K562 (cell line): ENCODE results near the gene CYTH1. TPM values are rescaled to one million over a fixed set of nuclear protein-coding genes. Genes with fewer than 3 reads are reported as not detected.

ENCODE experiments used
- ATAC-seq: fragments of 200-7000 bp; cut with Tn5 transposase; 3 replicates; pipeline ENCODE4 v1.9.1; 2020; ENCODE audit warnings: moderate library complexity
- BruUV-seq: library from RNA; stranded (reverse); fragments of 400-500 nt; replicated peaks from 2 replicates; lab custom pipeline; 2021; lab: Mats Ljungman, UMichigan
- CTCF ChIA-PET: fragments of 300-600 bp; formaldehyde crosslinking; extraction: SDS; loops from one replicate; lab custom pipeline; 2021; ENCODE audit warnings: low intra/inter-chr PET ratio; lab: Yijun Ruan, JAX
- POLR2A ChIA-PET: fragments of 300-600, 350-650 bp; sonication (Branson Sonifier 250); formaldehyde crosslinking; extraction: SDS; loops from one replicate; lab custom pipeline; 2021; ENCODE audit warnings: antibody characterized with exemption, inconsistent platforms; lab: Yijun Ruan, JAX
- DNase-seq, 4 experiments: peaks; one replicate each; pipeline versions ENCODE4 v3.0.0 to v3.0.0-alpha.2; 2011 to 2018; ENCODE audit warnings: low spot score in 3 of 4, mixed read lengths in 3 of 4; ENCODE audit errors: extremely low read depth in 1 of 4
- FAIRE-seq: peaks from 2 replicates; lab custom pipeline; 2011; peaks lifted over from hg19 to GRCh38; lab: Jason Lieb, UNC
- H2AFZ ChIP-seq: 2 replicates; pipeline ENCODE4 v1.6.0; 2011; ENCODE audit warnings: low read depth, low read length, control low read depth, inconsistent platforms
- H3K27ac ChIP-seq: fragments of 200-600 bp; 3 replicates; pipeline ENCODE4 v1.8.0; 2011; ENCODE audit warnings: low read depth, mild to moderate bottlenecking, control low read depth, inconsistent platforms, low read length, moderate library complexity, mixed read lengths; ENCODE audit errors: extremely low read depth
- H3K27me3 ChIP-seq, 2 experiments: fragments of 300-600 bp in 1 of 2; 2 replicates in 1 of 2; 3 replicates in 1 of 2; pipeline versions ENCODE4 v1.6.0 to v1.8.0; 2011; ENCODE audit warnings: inconsistent platforms in 2 of 2, low read length in 2 of 2, mild to moderate bottlenecking in 1 of 2, mixed read lengths in 1 of 2, moderate library complexity in 1 of 2; ENCODE audit not compliant: control insufficient read depth in 2 of 2, insufficient read depth in 2 of 2
- H3K36me3 ChIP-seq: fragments of 300-600 bp; 3 replicates; pipeline ENCODE4 v1.8.0; 2011; ENCODE audit warnings: mild to moderate bottlenecking, low read length, inconsistent platforms; ENCODE audit not compliant: control insufficient read depth, insufficient read depth
- H3K4me1 ChIP-seq, 2 experiments: fragments of 200-600 bp in 1 of 2; replicated peaks in 1 of 2; 2 replicates in 1 of 2; 3 replicates in 1 of 2; pipeline versions ENCODE4 v1.5.1 to v1.8.0; 2011; ENCODE audit warnings: inconsistent platforms in 2 of 2, low read length in 2 of 2, mild to moderate bottlenecking in 1 of 2, mixed read lengths in 1 of 2, moderate library complexity in 1 of 2; ENCODE audit not compliant: control insufficient read depth in 2 of 2, insufficient read depth in 2 of 2
- H3K4me2 ChIP-seq: 2 replicates; pipeline ENCODE4 v1.6.1; 2011; ENCODE audit warnings: low read length, control low read depth, inconsistent platforms, mixed read lengths; ENCODE audit not compliant: insufficient read depth
- H3K4me3 ChIP-seq: fragments of 200-600 bp; sonication (generic), shearing (Covaris generic); 2 replicates; pipeline ENCODE4 v1.5.1; 2016; ENCODE audit warnings: control low read depth, inconsistent platforms
- H3K79me2 ChIP-seq: fragments of 200-600 bp; 3 replicates; pipeline ENCODE4 v1.8.0; 2011; ENCODE audit warnings: low read length, inconsistent platforms; ENCODE audit not compliant: control insufficient read depth, insufficient read depth
- H3K9ac ChIP-seq, 2 experiments: 2 replicates each; pipeline versions ENCODE4 v1.6.0 to v1.6.1; 2011; ENCODE audit warnings: low read depth in 2 of 2, low read length in 2 of 2, control low read depth in 1 of 2, inconsistent platforms in 1 of 2, mild to moderate bottlenecking in 1 of 2, mixed read lengths in 1 of 2; ENCODE audit not compliant: insufficient read depth in 1 of 2
- H3K9me1 ChIP-seq: one replicate; pipeline ENCODE4 v1.6.0; 2011; ENCODE audit warnings: inconsistent platforms, mild to moderate bottlenecking, low read length, moderate library complexity; ENCODE audit not compliant: control insufficient read depth, insufficient read depth
- H3K9me3 ChIP-seq: replicated peaks from 2 replicates; pipeline ENCODE4 v1.5.1; 2011; ENCODE audit warnings: low read depth, low read length, inconsistent platforms; ENCODE audit not compliant: control insufficient read depth, insufficient read depth
- H4K20me1 ChIP-seq: replicated peaks from 2 replicates; pipeline ENCODE4 v1.6.1; 2011; ENCODE audit warnings: low read length, inconsistent platforms, mixed read lengths; ENCODE audit not compliant: control insufficient read depth, insufficient read depth
- KDM5B ChIP-seq: fragments of 200-600 bp; sonication (generic); IDR thresholded peaks from 2 replicates; pipeline ENCODE4 v1.6.1; 2012; ENCODE audit warnings: low read depth, mild to moderate bottlenecking, moderate library complexity, low read length, control low read depth, inconsistent platforms; ENCODE audit not compliant: insufficient replicate concordance
- KLF10 ChIP-seq: fragments of 250-450 bp; sonication (Bioruptor Pico); IDR thresholded peaks from 2 replicates; pipeline ENCODE4 v1.6.1; 2021; ENCODE audit warnings: matching md5 sums
- L3MBTL2 ChIP-seq: fragments of 450-650 bp; IDR thresholded peaks from 2 replicates; pipeline ENCODE4 v1.6.1; 2016; ENCODE audit warnings: mild to moderate bottlenecking, moderate library complexity
- SMC3 ChIP-seq: conservative IDR thresholded peaks from 2 replicates; pipeline ENCODE4 v1.6.1; 2011; ENCODE audit warnings: low read depth, low read length, improper control_type of control experiment; ENCODE audit not compliant: insufficient read depth
- ZC3H11A ChIP-seq: IDR thresholded peaks from 2 replicates; pipeline ENCODE4 v1.6.1; 2012; ENCODE audit warnings: low read depth, low read length, improper control_type of control experiment
- ZKSCAN8 ChIP-seq: fragments of 200-800 bp; sonication (Bioruptor generic); IDR thresholded peaks from 2 replicates; pipeline ENCODE4 v1.6.1; 2016; ENCODE audit warnings: missing genetic modification characterization, missing compliant biosample characterization
- ZNF217 ChIP-seq: sonication (generic); formaldehyde crosslinking; IDR thresholded peaks from 2 replicates; pipeline ENCODE4 v1.8.0; 2022; ENCODE audit warnings: mild to moderate bottlenecking, missing genetic modification reagents
- ZNF224 ChIP-seq: sonication (generic); formaldehyde crosslinking; IDR thresholded peaks from 2 replicates; pipeline ENCODE4 v1.8.0; 2022; ENCODE audit warnings: mild to moderate bottlenecking, missing genetic modification reagents
- WGBS: fragments of 100-300 bp; shearing (Covaris generic); methylation state at CpG from one replicate; pipeline ENCODE4 v1.1.6; 2016; ENCODE audit warnings: low coverage, mixed read lengths; ENCODE audit not compliant: insufficient coverage; ENCODE audit errors: missing lambda C conversion rate; 5-methylcytosine and 5-hydroxymethylcytosine counted together
- in situ Hi-C: fragments of 300-500 bp; cut with MboI; formaldehyde crosslinking; loops from 4 replicates; pipeline ENCODE4 v1.15.0; 2018; ENCODE audit warnings: inconsistent platforms, mixed read lengths
- intact Hi-C: fragments of 100-400 bp; cut with micrococcal nuclease; formaldehyde crosslinking; loops from 2 replicates; pipeline ENCODE4 v1.14.2; 2022
- polyA plus RNA-seq, 8 experiments: library from polyadenylated mRNA; depleted of rRNA in 4 of 8; stranded (reverse) in 5 of 8; unstranded in 3 of 8; fragments of >200 nt; fragmentation: Nextera tagmentation in 2 of 8; fragmentation: Illumina TruSeq in 1 of 8; extraction: Ambion mirVana in 2 of 8; extraction: Trizol in 1 of 8; gene quantifications; 2 replicates each; pipeline versions ENCODE4 v1.2.1 to v1.2.3, GENCODE V29; 2011 to 2014; ENCODE audit warnings: inconsistent platforms in 1 of 8, missing spikeins in 1 of 8
- total RNA-seq, 7 experiments: library from RNA; depleted of rRNA in 6 of 7; stranded (reverse); fragments of >200 nt in 6 of 7; fragmentation: Illumina TruSeq in 2 of 7; extraction: Trizol in 2 of 7; gene quantifications; 2 replicates each; pipeline versions ENCODE4 v1.2.1 to v1.2.3, GENCODE V29; 2011 to 2021; ENCODE audit warnings: low replicate concordance in 1 of 7
- TF ChIP-seq, protein P1 (sequence below): fragments of 450-650 bp; IDR thresholded peaks from 2 replicates; pipeline ENCODE4 v1.6.1; 2017; ENCODE audit warnings: antibody characterized with exemption
- TF ChIP-seq, protein P2 (sequence below): sonication (generic); formaldehyde crosslinking; IDR thresholded peaks from 2 replicates; pipeline ENCODE4 v1.4.0; 2020; ENCODE audit warnings: mild to moderate bottlenecking, missing genetic modification reagents
- TF ChIP-seq, protein P3 (sequence below): sonication (generic); formaldehyde crosslinking; IDR thresholded peaks from 2 replicates; pipeline ENCODE4 v1.8.1; 2023; ENCODE audit warnings: mild to moderate bottlenecking, missing genetic modification reagents
- TF ChIP-seq, protein P4 (sequence below), 3 experiments: IDR thresholded peaks in 2 of 3; conservative IDR thresholded peaks in 1 of 3; 2 replicates each; pipeline ENCODE4 v1.5.1; 2011 to 2012; ENCODE audit warnings: low read length in 3 of 3, mild to moderate bottlenecking in 3 of 3, control low read depth in 2 of 3, improper control_type of control experiment in 1 of 3, inconsistent platforms in 1 of 3, low read depth in 1 of 3, mixed read lengths in 1 of 3, moderate library complexity in 1 of 3; ENCODE audit not compliant: insufficient read depth in 2 of 3
- TF ChIP-seq, protein P5 (sequence below): sonication (generic); formaldehyde crosslinking; IDR thresholded peaks from 2 replicates; pipeline ENCODE4 v1.8.1; 2023; ENCODE audit warnings: mild to moderate bottlenecking, missing genetic modification reagents

CYTH1 gene
- total and polyA plus RNA-seq, 9 of the 15 experiments (the other 6 are each of a cell fraction or from before 2014, with no cell fraction given): 0.52 to 27.7 (median 16.8) TPM

DNA sequence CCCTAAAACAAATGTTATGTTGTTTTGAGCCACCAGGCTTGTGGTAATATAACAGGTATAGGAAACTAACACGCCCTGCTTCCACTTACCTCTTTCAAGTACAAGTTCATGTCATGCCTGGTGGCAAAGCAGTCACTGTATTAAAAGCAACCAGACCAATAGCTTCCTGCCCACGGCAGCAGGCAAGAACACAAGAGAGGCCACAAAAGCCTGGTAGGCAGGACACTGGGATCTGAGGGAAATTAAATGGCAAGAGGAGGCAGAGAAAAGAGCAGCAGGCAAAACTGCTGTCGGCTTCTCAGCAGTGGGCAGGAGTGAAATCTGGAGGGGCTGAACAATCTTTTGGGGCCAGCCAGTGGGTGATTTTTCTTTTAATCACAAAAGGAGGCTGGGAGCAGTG lies 2.2 kb downstream of the CYTH1 start:
- POLR2A ChIA-PET: interaction anchor here (1.2 kb wide), 1 partner anchor 9 kb away, joined by 3 read pairs; no protein-coding TSS in a partner anchor
- H3K27ac ChIP-seq: peak overlapping the region; percentile 38; the same call in 1 of the 3 replicates
- TF ChIP-seq SMC3 (no peak), ZNF217 (CRISPR knock-in tag) (no peak), ZKSCAN8 (CRISPR knock-in tag) (no peak), ZC3H11A (no peak), L3MBTL2 (no peak), KDM5B (no peak), ZNF224 (CRISPR knock-in tag) (no peak), KLF10 (CRISPR knock-in tag) (no peak)
- TF ChIP-seq, protein P1, sequence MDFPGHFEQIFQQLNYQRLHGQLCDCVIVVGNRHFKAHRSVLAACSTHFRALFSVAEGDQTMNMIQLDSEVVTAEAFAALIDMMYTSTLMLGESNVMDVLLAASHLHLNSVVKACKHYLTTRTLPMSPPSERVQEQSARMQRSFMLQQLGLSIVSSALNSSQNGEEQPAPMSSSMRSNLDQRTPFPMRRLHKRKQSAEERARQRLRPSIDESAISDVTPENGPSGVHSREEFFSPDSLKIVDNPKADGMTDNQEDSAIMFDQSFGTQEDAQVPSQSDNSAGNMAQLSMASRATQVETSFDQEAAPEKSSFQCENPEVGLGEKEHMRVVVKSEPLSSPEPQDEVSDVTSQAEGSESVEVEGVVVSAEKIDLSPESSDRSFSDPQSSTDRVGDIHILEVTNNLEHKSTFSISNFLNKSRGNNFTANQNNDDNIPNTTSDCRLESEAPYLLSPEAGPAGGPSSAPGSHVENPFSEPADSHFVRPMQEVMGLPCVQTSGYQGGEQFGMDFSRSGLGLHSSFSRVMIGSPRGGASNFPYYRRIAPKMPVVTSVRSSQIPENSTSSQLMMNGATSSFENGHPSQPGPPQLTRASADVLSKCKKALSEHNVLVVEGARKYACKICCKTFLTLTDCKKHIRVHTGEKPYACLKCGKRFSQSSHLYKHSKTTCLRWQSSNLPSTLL: no peak
- TF ChIP-seq, protein P2, sequence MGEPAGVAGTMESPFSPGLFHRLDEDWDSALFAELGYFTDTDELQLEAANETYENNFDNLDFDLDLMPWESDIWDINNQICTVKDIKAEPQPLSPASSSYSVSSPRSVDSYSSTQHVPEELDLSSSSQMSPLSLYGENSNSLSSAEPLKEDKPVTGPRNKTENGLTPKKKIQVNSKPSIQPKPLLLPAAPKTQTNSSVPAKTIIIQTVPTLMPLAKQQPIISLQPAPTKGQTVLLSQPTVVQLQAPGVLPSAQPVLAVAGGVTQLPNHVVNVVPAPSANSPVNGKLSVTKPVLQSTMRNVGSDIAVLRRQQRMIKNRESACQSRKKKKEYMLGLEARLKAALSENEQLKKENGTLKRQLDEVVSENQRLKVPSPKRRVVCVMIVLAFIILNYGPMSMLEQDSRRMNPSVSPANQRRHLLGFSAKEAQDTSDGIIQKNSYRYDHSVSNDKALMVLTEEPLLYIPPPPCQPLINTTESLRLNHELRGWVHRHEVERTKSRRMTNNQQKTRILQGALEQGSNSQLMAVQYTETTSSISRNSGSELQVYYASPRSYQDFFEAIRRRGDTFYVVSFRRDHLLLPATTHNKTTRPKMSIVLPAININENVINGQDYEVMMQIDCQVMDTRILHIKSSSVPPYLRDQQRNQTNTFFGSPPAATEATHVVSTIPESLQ: no peak
- TF ChIP-seq, protein P3, sequence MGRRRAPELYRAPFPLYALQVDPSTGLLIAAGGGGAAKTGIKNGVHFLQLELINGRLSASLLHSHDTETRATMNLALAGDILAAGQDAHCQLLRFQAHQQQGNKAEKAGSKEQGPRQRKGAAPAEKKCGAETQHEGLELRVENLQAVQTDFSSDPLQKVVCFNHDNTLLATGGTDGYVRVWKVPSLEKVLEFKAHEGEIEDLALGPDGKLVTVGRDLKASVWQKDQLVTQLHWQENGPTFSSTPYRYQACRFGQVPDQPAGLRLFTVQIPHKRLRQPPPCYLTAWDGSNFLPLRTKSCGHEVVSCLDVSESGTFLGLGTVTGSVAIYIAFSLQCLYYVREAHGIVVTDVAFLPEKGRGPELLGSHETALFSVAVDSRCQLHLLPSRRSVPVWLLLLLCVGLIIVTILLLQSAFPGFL (CRISPR knock-in tag): no peak
- TF ChIP-seq, protein P4, sequence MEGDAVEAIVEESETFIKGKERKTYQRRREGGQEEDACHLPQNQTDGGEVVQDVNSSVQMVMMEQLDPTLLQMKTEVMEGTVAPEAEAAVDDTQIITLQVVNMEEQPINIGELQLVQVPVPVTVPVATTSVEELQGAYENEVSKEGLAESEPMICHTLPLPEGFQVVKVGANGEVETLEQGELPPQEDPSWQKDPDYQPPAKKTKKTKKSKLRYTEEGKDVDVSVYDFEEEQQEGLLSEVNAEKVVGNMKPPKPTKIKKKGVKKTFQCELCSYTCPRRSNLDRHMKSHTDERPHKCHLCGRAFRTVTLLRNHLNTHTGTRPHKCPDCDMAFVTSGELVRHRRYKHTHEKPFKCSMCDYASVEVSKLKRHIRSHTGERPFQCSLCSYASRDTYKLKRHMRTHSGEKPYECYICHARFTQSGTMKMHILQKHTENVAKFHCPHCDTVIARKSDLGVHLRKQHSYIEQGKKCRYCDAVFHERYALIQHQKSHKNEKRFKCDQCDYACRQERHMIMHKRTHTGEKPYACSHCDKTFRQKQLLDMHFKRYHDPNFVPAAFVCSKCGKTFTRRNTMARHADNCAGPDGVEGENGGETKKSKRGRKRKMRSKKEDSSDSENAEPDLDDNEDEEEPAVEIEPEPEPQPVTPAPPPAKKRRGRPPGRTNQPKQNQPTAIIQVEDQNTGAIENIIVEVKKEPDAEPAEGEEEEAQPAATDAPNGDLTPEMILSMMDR (IDR thresholded peaks at IDR 0.05 in 2 of 3, conservative IDR thresholded peaks at IDR 0.05 in 1 of 3; ENCODE audit: insufficient read depth in 2 of 3, low read depth in 1 of 3, low read length in 3 of 3): no peak
- TF ChIP-seq, protein P5, sequence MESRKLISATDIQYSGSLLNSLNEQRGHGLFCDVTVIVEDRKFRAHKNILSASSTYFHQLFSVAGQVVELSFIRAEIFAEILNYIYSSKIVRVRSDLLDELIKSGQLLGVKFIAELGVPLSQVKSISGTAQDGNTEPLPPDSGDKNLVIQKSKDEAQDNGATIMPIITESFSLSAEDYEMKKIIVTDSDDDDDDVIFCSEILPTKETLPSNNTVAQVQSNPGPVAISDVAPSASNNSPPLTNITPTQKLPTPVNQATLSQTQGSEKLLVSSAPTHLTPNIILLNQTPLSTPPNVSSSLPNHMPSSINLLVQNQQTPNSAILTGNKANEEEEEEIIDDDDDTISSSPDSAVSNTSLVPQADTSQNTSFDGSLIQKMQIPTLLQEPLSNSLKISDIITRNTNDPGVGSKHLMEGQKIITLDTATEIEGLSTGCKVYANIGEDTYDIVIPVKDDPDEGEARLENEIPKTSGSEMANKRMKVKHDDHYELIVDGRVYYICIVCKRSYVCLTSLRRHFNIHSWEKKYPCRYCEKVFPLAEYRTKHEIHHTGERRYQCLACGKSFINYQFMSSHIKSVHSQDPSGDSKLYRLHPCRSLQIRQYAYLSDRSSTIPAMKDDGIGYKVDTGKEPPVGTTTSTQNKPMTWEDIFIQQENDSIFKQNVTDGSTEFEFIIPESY (CRISPR knock-in tag): no peak

More for the DNA sequence above, 2.2 kb downstream of the CYTH1 start:
- ATAC-seq: no peak
- H3K27me3 ChIP-seq: no peaks in the 10 kb centered on the region
- intact Hi-C loops: loop anchor here (5.0 kb wide), 1 partner anchor 33 kb away; no protein-coding TSS in a partner anchor
- H3K4me3 ChIP-seq: no peak overlapping the region
- H3K9me3 ChIP-seq: no peaks in the 10 kb centered on the region
- no peak for FAIRE-seq
- H3K79me2 ChIP-seq: peaks cover 58% of the 10 kb centered on the region
- in situ Hi-C loops: no loop called here
- peak overlapping the region in 1 of 2 experiments; percentile 83; a peak in 1 of 4 replicates for H3K9ac ChIP-seq
- CTCF ChIA-PET: no interaction called here
- H4K20me1 ChIP-seq: 0 out of 2 replicates have a peak, but pooled peaks cover 3% of the 10 kb centered on the region
- 58% methylated on average over 3 of the region's 3 CpGs for WGBS
- DNase-seq: no peak
- no peaks in the 10 kb centered on the region for H3K9me1 ChIP-seq
- no peak overlapping the region for H2AFZ ChIP-seq
- H3K4me1 ChIP-seq: peaks cover 30 to 49% of the 10 kb centered on the region in 2 experiments
- no TSS peak for BruUV-seq
- H3K36me3 ChIP-seq: peaks cover 3% of the 10 kb centered on the region; the same call in 2 of the 3 replicates
- H3K4me2 ChIP-seq: peak overlapping the region; percentile 10; the same call in 1 of the 2 replicates
